Activated naive CD8-positive, alpha-beta T cell treated with anti-CD3 and anti-CD28 coated beads, Interleukin-2, amount 50 U/mL, for 16 hours (primary cell): ENCODE results near the gene ZIC5.

Experiments used
- DNase-seq: peaks from one replicate; pipeline ENCODE4 v3.0.0-alpha.2; 2020; ENCODE audit warnings: low read depth, low spot score

ZIC5 gene

GRCh38 chr13:99987154-99988019, 15.8 kb upstream of the ZIC5 start:
- no peak for DNase-seq

- no peak for DNase-seq
Observed at GRCh38 chr13:99986741-99987140, 15.2 kb upstream of the ZIC5 start.

- no peak for DNase-seq
Observed at GRCh38 chr13:99985886-99986527, 14.4 kb upstream of the ZIC5 start.

- DNase-seq = no peak
Observed at GRCh38 chr13:99985241-99985874, 13.8 kb upstream of the ZIC5 start.

GRCh38 chr13:99984461-99985240, 13.1 kb upstream of the ZIC5 start:
- DNase-seq = no peak

- no peak for DNase-seq
Observed at GRCh38 chr13:99983499-99984401, 12.2 kb upstream of the ZIC5 start.

GRCh38 chr13:99982731-99983498, 11.3 kb upstream of the ZIC5 start:
- no peak for DNase-seq

- no peak for DNase-seq
Observed at GRCh38 chr13:99982036-99982730, 10.6 kb upstream of the ZIC5 start.

- no peak for DNase-seq
Observed at GRCh38 chr13:99981735-99982035, 10.1 kb upstream of the ZIC5 start, which contains the start of gene ZIC2. Gene ZIC2 (plus strand): TSS chr13:99981784. CDS start chr13:99982065, 281 bp downstream.

GRCh38 chr13:99980824-99981734, 9.5 kb upstream of the ZIC5 start:
- no peak for DNase-seq

- DNase-seq = no peak
Observed at GRCh38 chr13:99980201-99980823, 8.7 kb upstream of the ZIC5 start.

- DNase-seq = no peak
Observed at GRCh38 chr13:99979453-99980200, 8.1 kb upstream of the ZIC5 start.

GRCh38 chr13:99978799-99979452, 7.4 kb upstream of the ZIC5 start:
- DNase-seq = no peak

- no peak for DNase-seq
Observed at GRCh38 chr13:99977912-99978798, 6.6 kb upstream of the ZIC5 start.

- DNase-seq = no peak
Observed at GRCh38 chr13:99977334-99977911, 5.9 kb upstream of the ZIC5 start.
